GM21825 (cell line): ENCODE data around the gene TRPC4AP.
"Not testable (repeated sequence)": the region's sequence is repeated elsewhere in the genome, so short reads cannot be mapped to it uniquely, and the experiment has no call there.

Experiments used
- ATAC-seq: cut with Tn5 transposase; IDR thresholded peaks from one replicate; pipeline ENCODE4 v1.9.1; 2021; ENCODE audit warnings: mild to moderate bottlenecking, moderate library complexity; ENCODE audit not compliant: unreplicated experiment

The TRPC4AP gene

GRCh38 chr20:35104685-35105295, 12.2 kb upstream of the TRPC4AP start:
- no peak for ATAC-seq

- ATAC-seq, result no peak
These were observed 9.0 kb upstream of the TRPC4AP start for GRCh38 chr20:35101620-35102019.

GRCh38 chr20:35093267-35093884, 769 bp upstream of the TRPC4AP start:
- no peak for ATAC-seq

GRCh38 chr20:35091816-35092523, 637 bp downstream of the TRPC4AP start:
- ATAC-seq, result peak; percentile 14

- no peak for ATAC-seq
These were observed 4.1 kb downstream of the TRPC4AP start for GRCh38 chr20:35088231-35089145.

GRCh38 chr20:35087791-35088190, 4.8 kb downstream of the TRPC4AP start:
- ATAC-seq, result no peak

- no peak for ATAC-seq
These were observed 5.3 kb downstream of the TRPC4AP start for GRCh38 chr20:35087355-35087754.

- ATAC-seq, result no peak
These were observed 7.0 kb downstream of the TRPC4AP start for GRCh38 chr20:35085477-35086225.

- no peak for ATAC-seq
These were observed 7.6 kb downstream of the TRPC4AP start for GRCh38 chr20:35084998-35085397.

GRCh38 chr20:35080348-35080642, 12.3 kb downstream of the TRPC4AP start:
- not testable (repeated sequence) for ATAC-seq

GRCh38 chr20:35079472-35080347, 12.9 kb downstream of the TRPC4AP start:
- no peak for ATAC-seq

GRCh38 chr20:35077872-35078271, 14.7 kb downstream of the TRPC4AP start:
- no peak for ATAC-seq

GRCh38 chr20:35077341-35077740, 15.3 kb downstream of the TRPC4AP start:
- ATAC-seq, result no peak

- ATAC-seq, result not testable (repeated sequence)
These were observed 21.0 kb downstream of the TRPC4AP start for GRCh38 chr20:35071436-35072153.

- no peak for ATAC-seq
These were observed 26.4 kb downstream of the TRPC4AP start for GRCh38 chr20:35066194-35066593.

GRCh38 chr20:35065181-35065580, 27.4 kb downstream of the TRPC4AP start:
- no peak for ATAC-seq

- no peak for ATAC-seq
These were observed 29.4 kb downstream of the TRPC4AP start for GRCh38 chr20:35063168-35063567.

- no peak for ATAC-seq
These were observed 30.1 kb downstream of the TRPC4AP start for GRCh38 chr20:35062478-35062877.

GRCh38 chr20:35060168-35060567, 32.4 kb downstream of the TRPC4AP start:
- ATAC-seq, result no peak
